ENCODE measurements around the gene LAPTM5.

GRCh38 chr1:30787266-30787665, 29.7 kb upstream of the LAPTM5 start:
- no peak for TF ChIP-seq CTCF (conservative IDR thresholded peaks at IDR 0.05 in 1 of 2, IDR thresholded peaks at IDR 0.05 in 1 of 2; ENCODE audit: extremely low read depth in 1 of 2, insufficient read depth in 1 of 2, low read depth in 1 of 2, low read length in 2 of 2)
- no peak for TF ChIP-seq EZH2 (IDR thresholded peaks at IDR 0.05; ENCODE audit: borderline replicate concordance, low read length)
